HepG2 (cell line): Measurements from ENCODE around the gene RBM47. TPM values are rescaled to one million over a fixed set of nuclear protein-coding genes. Genes with fewer than 3 reads are reported as not detected.
"Not testable (repeated sequence)": the region's sequence is repeated elsewhere in the genome, so short reads cannot be mapped to it uniquely, and the experiment has no call there.

Experiments used
- ATAC-seq: fragments of 200-7000 bp; cut with Tn5 transposase; 3 replicates; pipeline ENCODE4 v1.9.1; 2020; ENCODE audit warnings: mild to moderate bottlenecking, moderate library complexity
- BruUV-seq: library from RNA; stranded (reverse); fragments of 400-500 nt; replicated peaks from 2 replicates; lab custom pipeline; 2021; lab: Mats Ljungman, UMichigan
- CTCF ChIA-PET: fragments of 300-600 bp; formaldehyde crosslinking; extraction: SDS; loops from one replicate; lab custom pipeline; 2021; ENCODE audit warnings: low total read pairs, inconsistent platforms, low intra/inter-chr PET ratio; lab: Yijun Ruan, JAX
- POLR2A ChIA-PET: fragments of 350-600 bp; sonication (Branson Sonifier 250); formaldehyde crosslinking; loops from one replicate; lab custom pipeline; 2020; ENCODE audit warnings: antibody characterized with exemption, inconsistent platforms; lab: Yijun Ruan, JAX
- DNase-seq: peaks from one replicate; pipeline ENCODE4 v3.0.0-alpha.2; 2015; ENCODE audit warnings: low spot score
- FAIRE-seq: peaks from 3 replicates; lab custom pipeline; 2011; peaks lifted over from hg19 to GRCh38; lab: Jason Lieb, UNC
- H2AFZ ChIP-seq: one replicate; pipeline ENCODE4 v1.6.1; 2011; ENCODE audit warnings: low read length, inconsistent platforms
- H3K27ac ChIP-seq: fragments of 300-600 bp; 3 replicates; pipeline ENCODE4 v1.8.0; 2011; ENCODE audit warnings: mixed run types, mild to moderate bottlenecking, mixed read lengths, low read length, inconsistent platforms; ENCODE audit not compliant: insufficient read depth; ENCODE audit errors: extremely low read length
- H3K27me3 ChIP-seq, 2 experiments: fragments of 200-600 bp in 1 of 2; 2 replicates in 1 of 2; 3 replicates in 1 of 2; pipeline versions ENCODE4 v1.6.0 to v1.8.0; 2011; ENCODE audit warnings: low read length in 2 of 2, mild to moderate bottlenecking in 2 of 2, moderate library complexity in 2 of 2, inconsistent platforms in 1 of 2; ENCODE audit not compliant: insufficient read depth in 2 of 2, control insufficient read depth in 1 of 2
- H3K36me3 ChIP-seq, 2 experiments: fragments of 200-600 bp in 1 of 2; replicated peaks in 1 of 2; 2 replicates in 1 of 2; 3 replicates in 1 of 2; pipeline versions ENCODE4 v1.5.1 to v1.8.0; 2011; ENCODE audit warnings: low read length in 2 of 2, inconsistent platforms in 1 of 2; ENCODE audit not compliant: insufficient read depth in 2 of 2, control insufficient read depth in 1 of 2
- H3K4me1 ChIP-seq: 2 replicates; pipeline ENCODE4 v1.5.1; 2012; ENCODE audit warnings: low read length, inconsistent platforms; ENCODE audit not compliant: insufficient read depth
- H3K4me2 ChIP-seq: 2 replicates; pipeline ENCODE4 v1.6.0; 2011; ENCODE audit warnings: low read depth, low read length, inconsistent platforms
- H3K4me3 ChIP-seq, 3 experiments: fragments of 200-600 bp in 1 of 3; sonication (generic), shearing (Covaris generic) in 1 of 3; replicated peaks in 1 of 3; 2 replicates each; pipeline ENCODE4 v1.5.1; 2011 to 2016; ENCODE audit warnings: low read length in 3 of 3, inconsistent platforms in 2 of 3, low read depth in 2 of 3, mild to moderate bottlenecking in 2 of 3, control low read depth in 1 of 3, mixed read lengths in 1 of 3; ENCODE audit not compliant: insufficient read depth in 1 of 3
- H3K79me2 ChIP-seq: one replicate; pipeline ENCODE4 v1.6.1; 2011; ENCODE audit warnings: low read length, inconsistent platforms; ENCODE audit not compliant: insufficient read depth
- H3K9ac ChIP-seq: 2 replicates; pipeline ENCODE4 v1.6.0; 2011; ENCODE audit warnings: mild to moderate bottlenecking, low read depth, low read length, inconsistent platforms; ENCODE audit not compliant: insufficient read depth
- H3K9me3 ChIP-seq: 2 replicates; pipeline ENCODE4 v1.5.1; 2012; ENCODE audit warnings: mild to moderate bottlenecking, low read length
- H4K20me1 ChIP-seq: 2 replicates; pipeline ENCODE4 v1.6.0; 2011; ENCODE audit warnings: inconsistent platforms, mild to moderate bottlenecking, low read length, moderate library complexity; ENCODE audit not compliant: insufficient read depth
- CCAR2 ChIP-seq: fragments of 200-400 bp; formaldehyde crosslinking; optimal IDR thresholded peaks from 2 replicates; pipeline ENCODE3; 2018; ENCODE audit warnings: low read depth, mild to moderate bottlenecking, low read length, moderate library complexity
- GMEB1 ChIP-seq: sonication (generic); formaldehyde crosslinking; IDR thresholded peaks from 2 replicates; pipeline ENCODE4 v1.5.1; 2020; ENCODE audit warnings: missing genetic modification reagents, mild to moderate bottlenecking, borderline replicate concordance
- HIVEP1 ChIP-seq: sonication (generic); formaldehyde crosslinking; IDR thresholded peaks from 2 replicates; pipeline ENCODE4 v1.4.0; 2020; ENCODE audit warnings: mild to moderate bottlenecking, missing genetic modification reagents
- MED13 ChIP-seq: sonication (generic); formaldehyde crosslinking; IDR thresholded peaks from 2 replicates; pipeline ENCODE4 v1.5.0; 2020; ENCODE audit warnings: missing genetic modification reagents
- SP140L ChIP-seq: sonication (generic); formaldehyde crosslinking; IDR thresholded peaks from 2 replicates; pipeline ENCODE4 v1.4.0; 2020; ENCODE audit warnings: missing genetic modification reagents, borderline replicate concordance
- TAF15 ChIP-seq: fragments of 200-400 bp; formaldehyde crosslinking; IDR thresholded peaks from one replicate; pipeline ENCODE4 v1.6.1; 2018; ENCODE audit warnings: mild to moderate bottlenecking, low read depth, low read length; ENCODE audit not compliant: poor library complexity, severe bottlenecking
- TARDBP ChIP-seq: sonication (generic); formaldehyde crosslinking; IDR thresholded peaks from 2 replicates; pipeline ENCODE4 v1.8.0; 2022; ENCODE audit warnings: mild to moderate bottlenecking, missing genetic modification reagents
- THRA ChIP-seq: sonication (generic); formaldehyde crosslinking; IDR thresholded peaks from 2 replicates; pipeline ENCODE4 v1.4.0; 2020; ENCODE audit warnings: missing genetic modification reagents, borderline replicate concordance
- ZFP90 ChIP-seq: sonication (generic); formaldehyde crosslinking; IDR thresholded peaks from 2 replicates; pipeline ENCODE4 v1.8.0; 2022; ENCODE audit warnings: missing genetic modification reagents, mild to moderate bottlenecking, inconsistent platforms, borderline replicate concordance
- ZIK1 ChIP-seq: sonication (generic); formaldehyde crosslinking; IDR thresholded peaks from 2 replicates; pipeline ENCODE4 v1.5.0; 2020; ENCODE audit warnings: mild to moderate bottlenecking, low read depth, missing genetic modification reagents, borderline replicate concordance
- ZNF143 ChIP-seq: sonication (generic); formaldehyde crosslinking; IDR thresholded peaks from 2 replicates; pipeline ENCODE4 v1.4.0; 2020; ENCODE audit warnings: missing genetic modification reagents
- ZNF30 ChIP-seq: sonication (generic); formaldehyde crosslinking; IDR thresholded peaks from 2 replicates; pipeline ENCODE4 v1.5.0; 2020; ENCODE audit warnings: mild to moderate bottlenecking, missing genetic modification reagents
- ZNF432 ChIP-seq: sonication (generic); formaldehyde crosslinking; IDR thresholded peaks from 2 replicates; pipeline ENCODE4 v1.5.0; 2020; ENCODE audit warnings: missing genetic modification reagents, mild to moderate bottlenecking, borderline replicate concordance
- ZSCAN12 ChIP-seq: sonication (generic); formaldehyde crosslinking; IDR thresholded peaks from 2 replicates; pipeline ENCODE4 v1.9.0; 2021; ENCODE audit warnings: mild to moderate bottlenecking, missing genetic modification reagents
- WGBS: methylation state at CpG from one replicate; pipeline ENCODE4 v1.1.6; 2017; ENCODE audit warnings: low lambda C conversion rate; 5-methylcytosine and 5-hydroxymethylcytosine counted together
- in situ Hi-C: cut with HindIII; loops from 2 replicates; pipeline ENCODE4 v1.10.0; 2017; ENCODE audit warnings: low pct_unique_long_range_greater_than_20kb; ENCODE audit not compliant: extremely low pct_ligation_motif_present
- intact Hi-C: fragments of 100-400 bp; cut with micrococcal nuclease; formaldehyde crosslinking; loops from one replicate; pipeline ENCODE4 v1.10.0; 2022; ENCODE audit not compliant: unreplicated experiment
- polyA plus RNA-seq, 8 experiments: library from polyadenylated mRNA; depleted of rRNA in 3 of 8; stranded (reverse) in 7 of 8; unstranded in 1 of 8; fragments of >200 nt; fragmentation: Illumina TruSeq in 4 of 8; extraction: Trizol in 4 of 8; gene quantifications; 2 replicates each; pipeline versions ENCODE4 v1.2.1 to v1.2.3, GENCODE V29; 2011 to 2016; ENCODE audit warnings: low read depth in 4 of 8, missing spikeins in 1 of 8, mixed read lengths in 1 of 8; ENCODE audit not compliant: insufficient read depth in 1 of 8
- total RNA-seq, 5 experiments: library from RNA; depleted of rRNA; stranded (reverse); fragments of >200 nt; fragmentation: Illumina TruSeq; extraction: Trizol; gene quantifications; 2 replicates each; pipeline ENCODE4 v1.2.3, GENCODE V29; 2016; ENCODE audit warnings: low read depth in 1 of 5
- TF ChIP-seq, protein P1 (sequence below): IDR thresholded peaks from 2 replicates; pipeline ENCODE4 v1.6.1; 2016; ENCODE audit warnings: low read depth, control low read depth

The RBM47 gene
- total and polyA plus RNA-seq, 2 of the 13 experiments (the other 11 are each of a cell fraction or from before 2014, with no cell fraction given) = 1.2 to 2.5 TPM

- H3K79me2 ChIP-seq, intact Hi-C loops, FAIRE-seq, BruUV-seq, DNase-seq, H3K4me3 ChIP-seq, H3K36me3 ChIP-seq, H2AFZ ChIP-seq, H3K9me3 ChIP-seq, H3K4me2 ChIP-seq, ATAC-seq, H3K27ac ChIP-seq, CTCF ChIA-PET, POLR2A ChIA-PET, in situ Hi-C loops, H3K9ac ChIP-seq, H4K20me1 ChIP-seq: not testable (repeated sequence)
- WGBS = 5% methylated on average over 6 of the region's 6 CpGs
- Histone ChIP-seq H3K27me3 (peaks cover 1 to 34% of the 10 kb centered on the region in 2 experiments; a peak in 3 of 5 replicates), H3K4me1 (peaks cover 14% of the 10 kb centered on the region)
Measured at GRCh38 chr4:40628407-40628806, 1.3 kb downstream of the RBM47 start.

- Histone ChIP-seq H3K9me3 (no peaks in the 10 kb centered on the region), H3K27me3 (peaks cover 1 to 34% of the 10 kb centered on the region in 2 experiments; a peak in 3 of 5 replicates), H4K20me1 (no peaks in the 10 kb centered on the region), H3K79me2 (no peaks in the 10 kb centered on the region), H3K4me2 (no peak overlapping the region), H3K36me3 (no peaks in the 10 kb centered on the region), H3K9ac (no peak overlapping the region), H2AFZ (no peak overlapping the region), H3K4me3 (no peak overlapping the region), H3K27ac (no peak overlapping the region), H3K4me1 (peaks cover 14% of the 10 kb centered on the region)
- 67% methylated on average over 1 of the region's 1 CpG for WGBS
- intact Hi-C loops (no loop called here), in situ Hi-C loops (no loop called here)
- no peak for FAIRE-seq
- CTCF ChIA-PET = no interaction called here
- ATAC-seq = no peak
- DNase-seq = no peak
- POLR2A ChIA-PET = no interaction called here
- BruUV-seq = no TSS peak
- TF ChIP-seq TARDBP (CRISPR knock-in tag) (no peak), ZNF432 (CRISPR knock-in tag) (no peak), MED13 (CRISPR knock-in tag) (no peak), ZIK1 (no peak), CCAR2 (no peak), HIVEP1 (CRISPR knock-in tag) (no peak), ZFP90 (CRISPR knock-in tag) (no peak), ZNF143 (CRISPR knock-in tag) (no peak), SP140L (CRISPR knock-in tag) (no peak), TAF15 (no peak), GMEB1 (CRISPR knock-in tag) (no peak), ZNF30 (CRISPR knock-in tag) (no peak), THRA (CRISPR knock-in tag) (no peak), ZSCAN12 (CRISPR knock-in tag) (no peak)
- TF ChIP-seq, protein P1, sequence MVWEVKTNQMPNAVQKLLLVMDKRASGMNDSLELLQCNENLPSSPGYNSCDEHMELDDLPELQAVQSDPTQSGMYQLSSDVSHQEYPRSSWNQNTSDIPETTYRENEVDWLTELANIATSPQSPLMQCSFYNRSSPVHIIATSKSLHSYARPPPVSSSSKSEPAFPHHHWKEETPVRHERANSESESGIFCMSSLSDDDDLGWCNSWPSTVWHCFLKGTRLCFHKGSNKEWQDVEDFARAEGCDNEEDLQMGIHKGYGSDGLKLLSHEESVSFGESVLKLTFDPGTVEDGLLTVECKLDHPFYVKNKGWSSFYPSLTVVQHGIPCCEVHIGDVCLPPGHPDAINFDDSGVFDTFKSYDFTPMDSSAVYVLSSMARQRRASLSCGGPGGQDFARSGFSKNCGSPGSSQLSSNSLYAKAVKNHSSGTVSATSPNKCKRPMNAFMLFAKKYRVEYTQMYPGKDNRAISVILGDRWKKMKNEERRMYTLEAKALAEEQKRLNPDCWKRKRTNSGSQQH (CRISPR knock-in tag) = no peak
Measured at GRCh38 chr4:40627540-40627939, 2.1 kb downstream of the RBM47 start.
